Hypothalamus (tissue), 51 donors: Measurements from ENCODE around the gene MTLN.
A peak's percentile ranks its signal among the peaks of the same experiment; 100 is the strongest.
"Not testable (repeated sequence)": the region's sequence is repeated elsewhere in the genome, so short reads cannot be mapped to it uniquely, and the experiment has no call there.

Source experiments
- DNase-seq, 51 donors: peaks; one replicate each; lab custom pipeline; 2025; lab: John Stamatoyannopoulos, UW

Gene MTLN

GRCh38 chr2:110204408-110205385 lies 7.7 kb downstream of the MTLN start, which contains the start of gene NPHP1:
TSS of gene NPHP1 (minus strand) at chr2:110205013. CDS start at chr2:110204968, 45 bp downstream.
- DNase-seq, result peak; percentile 25 to 92 (median 80)

- no peak for DNase-seq
Observed at GRCh38 chr2:110198016-110198415, 14.3 kb downstream of the MTLN start.

GRCh38 chr2:110197452-110197851 lies 14.9 kb downstream of the MTLN start:
- no peak for DNase-seq

GRCh38 chr2:110190169-110190568 lies 22.2 kb downstream of the MTLN start:
- DNase-seq, result not testable (repeated sequence)

GRCh38 chr2:110182449-110182848 lies 29.9 kb downstream of the MTLN start:
- no peak for DNase-seq

GRCh38 chr2:110180036-110180435 lies 32.3 kb downstream of the MTLN start:
- no peak for DNase-seq

GRCh38 chr2:110173523-110173922 lies 38.8 kb downstream of the MTLN start:
- no peak for DNase-seq

- DNase-seq, result no peak
Observed at GRCh38 chr2:110172506-110172905, 39.8 kb downstream of the MTLN start.

GRCh38 chr2:110170102-110170501 lies 42.2 kb downstream of the MTLN start:
- no peak for DNase-seq

- no peak for DNase-seq
Observed at GRCh38 chr2:110167326-110168000, 44.9 kb downstream of the MTLN start.

- DNase-seq, result no peak
Observed at GRCh38 chr2:110166266-110166665, 46.1 kb downstream of the MTLN start.
